K562 (cell line): Measurements from ENCODE around the gene RBFOX1.

Experiments used
- EZH2 ChIP-seq: IDR thresholded peaks from 2 replicates; pipeline ENCODE4 v1.6.1; 2012; ENCODE audit warnings: low read depth, mild to moderate bottlenecking, inconsistent platforms, low read length, borderline replicate concordance
- MIER1 ChIP-seq: fragments of 450-650 bp; IDR thresholded peaks from 2 replicates; pipeline ENCODE4 v1.6.1; 2016; ENCODE audit warnings: antibody characterized with exemption, mild to moderate bottlenecking, low read depth
- SIN3A ChIP-seq, 2 experiments: fragments of 150-350 bp in 1 of 2; IDR thresholded peaks; 2 replicates each; pipeline ENCODE4 v1.6.1; 2011 to 2016; ENCODE audit warnings: borderline replicate concordance in 2 of 2, low read depth in 2 of 2, low read length in 2 of 2, mild to moderate bottlenecking in 2 of 2, moderate library complexity in 2 of 2; ENCODE audit not compliant: control insufficient read depth in 1 of 2
- U2AF1 ChIP-seq: fragments of 200-400 bp; formaldehyde crosslinking; optimal IDR thresholded peaks from 2 replicates; pipeline ENCODE3; 2017; ENCODE audit warnings: mild to moderate bottlenecking, low read depth, low read length, moderate library complexity
- TF ChIP-seq, protein P1 (sequence below): IDR thresholded peaks from 3 replicates; pipeline ENCODE4 v1.6.1; 2011; ENCODE audit warnings: borderline replicate concordance, mild to moderate bottlenecking, moderate library complexity; ENCODE audit not compliant: insufficient read length; ENCODE audit errors: extremely low read depth
- TF ChIP-seq, protein P2 (sequence below): sonication (generic); formaldehyde crosslinking; IDR thresholded peaks from 2 replicates; pipeline ENCODE4 v1.8.0; 2022; ENCODE audit warnings: mild to moderate bottlenecking, missing genetic modification reagents
- TF ChIP-seq, protein P3 (sequence below), 2 experiments: IDR thresholded peaks; 2 replicates each; pipeline ENCODE4 v1.6.1; 2012; ENCODE audit warnings: improper control_type of control experiment in 2 of 2, low read depth in 2 of 2, low read length in 2 of 2, borderline replicate concordance in 1 of 2

DNA sequence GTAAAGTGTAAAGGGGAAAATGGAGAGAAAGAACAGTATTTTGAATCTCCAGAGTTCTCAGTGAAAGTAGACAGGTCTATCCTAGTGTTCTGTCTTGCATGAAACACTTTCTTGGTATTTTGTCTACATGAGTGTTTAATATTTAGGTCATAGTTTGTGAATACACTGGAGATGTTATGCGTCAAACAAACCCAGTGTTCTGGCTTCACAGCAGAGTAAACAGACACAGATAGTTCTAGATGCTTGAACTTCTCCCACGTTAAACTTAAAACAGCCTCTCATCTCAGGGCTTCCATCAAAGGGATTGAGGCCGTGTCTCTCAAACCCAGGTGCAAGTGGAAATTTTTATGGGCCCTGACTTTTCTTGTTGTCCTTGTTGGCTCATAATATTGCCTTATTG lies 48.3 kb downstream of the RBFOX1 start:
- TF ChIP-seq MIER1 (no peak), SIN3A (IDR thresholded peaks at IDR 0.05; ENCODE audit: borderline replicate concordance in 2 of 2, control insufficient read depth in 1 of 2, low read depth in 2 of 2, low read length in 2 of 2) (no peak), EZH2 (no peak), U2AF1 (no peak)
- TF ChIP-seq, protein P1, sequence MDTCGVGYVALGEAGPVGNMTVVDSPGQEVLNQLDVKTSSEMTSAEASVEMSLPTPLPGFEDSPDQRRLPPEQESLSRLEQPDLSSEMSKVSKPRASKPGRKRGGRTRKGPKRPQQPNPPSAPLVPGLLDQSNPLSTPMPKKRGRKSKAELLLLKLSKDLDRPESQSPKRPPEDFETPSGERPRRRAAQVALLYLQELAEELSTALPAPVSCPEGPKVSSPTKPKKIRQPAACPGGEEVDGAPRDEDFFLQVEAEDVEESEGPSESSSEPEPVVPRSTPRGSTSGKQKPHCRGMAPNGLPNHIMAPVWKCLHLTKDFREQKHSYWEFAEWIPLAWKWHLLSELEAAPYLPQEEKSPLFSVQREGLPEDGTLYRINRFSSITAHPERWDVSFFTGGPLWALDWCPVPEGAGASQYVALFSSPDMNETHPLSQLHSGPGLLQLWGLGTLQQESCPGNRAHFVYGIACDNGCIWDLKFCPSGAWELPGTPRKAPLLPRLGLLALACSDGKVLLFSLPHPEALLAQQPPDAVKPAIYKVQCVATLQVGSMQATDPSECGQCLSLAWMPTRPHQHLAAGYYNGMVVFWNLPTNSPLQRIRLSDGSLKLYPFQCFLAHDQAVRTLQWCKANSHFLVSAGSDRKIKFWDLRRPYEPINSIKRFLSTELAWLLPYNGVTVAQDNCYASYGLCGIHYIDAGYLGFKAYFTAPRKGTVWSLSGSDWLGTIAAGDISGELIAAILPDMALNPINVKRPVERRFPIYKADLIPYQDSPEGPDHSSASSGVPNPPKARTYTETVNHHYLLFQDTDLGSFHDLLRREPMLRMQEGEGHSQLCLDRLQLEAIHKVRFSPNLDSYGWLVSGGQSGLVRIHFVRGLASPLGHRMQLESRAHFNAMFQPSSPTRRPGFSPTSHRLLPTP: no peak
- TF ChIP-seq, protein P2, sequence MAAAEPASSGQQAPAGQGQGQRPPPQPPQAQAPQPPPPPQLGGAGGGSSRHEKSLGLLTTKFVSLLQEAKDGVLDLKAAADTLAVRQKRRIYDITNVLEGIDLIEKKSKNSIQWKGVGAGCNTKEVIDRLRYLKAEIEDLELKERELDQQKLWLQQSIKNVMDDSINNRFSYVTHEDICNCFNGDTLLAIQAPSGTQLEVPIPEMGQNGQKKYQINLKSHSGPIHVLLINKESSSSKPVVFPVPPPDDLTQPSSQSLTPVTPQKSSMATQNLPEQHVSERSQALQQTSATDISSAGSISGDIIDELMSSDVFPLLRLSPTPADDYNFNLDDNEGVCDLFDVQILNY (CRISPR knock-in tag): no peak
- TF ChIP-seq, protein P3, sequence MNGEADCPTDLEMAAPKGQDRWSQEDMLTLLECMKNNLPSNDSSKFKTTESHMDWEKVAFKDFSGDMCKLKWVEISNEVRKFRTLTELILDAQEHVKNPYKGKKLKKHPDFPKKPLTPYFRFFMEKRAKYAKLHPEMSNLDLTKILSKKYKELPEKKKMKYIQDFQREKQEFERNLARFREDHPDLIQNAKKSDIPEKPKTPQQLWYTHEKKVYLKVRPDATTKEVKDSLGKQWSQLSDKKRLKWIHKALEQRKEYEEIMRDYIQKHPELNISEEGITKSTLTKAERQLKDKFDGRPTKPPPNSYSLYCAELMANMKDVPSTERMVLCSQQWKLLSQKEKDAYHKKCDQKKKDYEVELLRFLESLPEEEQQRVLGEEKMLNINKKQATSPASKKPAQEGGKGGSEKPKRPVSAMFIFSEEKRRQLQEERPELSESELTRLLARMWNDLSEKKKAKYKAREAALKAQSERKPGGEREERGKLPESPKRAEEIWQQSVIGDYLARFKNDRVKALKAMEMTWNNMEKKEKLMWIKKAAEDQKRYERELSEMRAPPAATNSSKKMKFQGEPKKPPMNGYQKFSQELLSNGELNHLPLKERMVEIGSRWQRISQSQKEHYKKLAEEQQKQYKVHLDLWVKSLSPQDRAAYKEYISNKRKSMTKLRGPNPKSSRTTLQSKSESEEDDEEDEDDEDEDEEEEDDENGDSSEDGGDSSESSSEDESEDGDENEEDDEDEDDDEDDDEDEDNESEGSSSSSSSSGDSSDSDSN (IDR thresholded peaks at IDR 0.05; ENCODE audit: borderline replicate concordance in 1 of 2, low read depth in 2 of 2, low read length in 2 of 2): no peak
